GM19099 (cell line): Measurements from ENCODE around the gene GREM2.

Experiments
- POLR2A ChIP-seq: IDR thresholded peaks from 3 replicates; pipeline ENCODE4 v1.6.1; 2011; ENCODE audit warnings: low read depth; ENCODE audit not compliant: insufficient read length; ENCODE audit errors: extremely low read depth

GREM2 gene

GRCh38 chr1:240500647-240501046 lies 111.3 kb downstream of the GREM2 start:
- no peak for TF ChIP-seq POLR2A

DNA sequence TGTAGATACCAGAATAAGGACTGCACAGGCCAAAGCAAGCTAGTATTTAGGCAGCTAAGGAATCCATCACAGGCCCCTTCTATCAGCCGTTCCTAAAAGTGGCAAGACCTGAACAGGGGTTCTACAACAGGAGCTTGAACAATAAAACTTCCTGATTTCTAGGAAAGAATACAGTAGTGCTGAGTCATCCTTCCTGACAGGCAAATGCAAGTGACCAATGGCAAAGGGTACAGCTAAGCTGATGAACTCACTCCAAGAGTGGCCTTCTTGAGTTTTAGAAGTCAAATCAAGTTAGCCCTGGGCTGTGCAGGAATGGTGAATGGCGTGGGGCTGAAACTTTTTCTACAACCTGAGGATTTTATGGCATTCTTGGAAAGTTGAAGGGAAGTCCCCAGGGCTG lies 112.9 kb downstream of the GREM2 start:
- TF ChIP-seq POLR2A, result no peak

- TF ChIP-seq POLR2A, result no peak
Measured at GRCh38 chr1:240498335-240498734, 113.6 kb downstream of the GREM2 start.

DNA sequence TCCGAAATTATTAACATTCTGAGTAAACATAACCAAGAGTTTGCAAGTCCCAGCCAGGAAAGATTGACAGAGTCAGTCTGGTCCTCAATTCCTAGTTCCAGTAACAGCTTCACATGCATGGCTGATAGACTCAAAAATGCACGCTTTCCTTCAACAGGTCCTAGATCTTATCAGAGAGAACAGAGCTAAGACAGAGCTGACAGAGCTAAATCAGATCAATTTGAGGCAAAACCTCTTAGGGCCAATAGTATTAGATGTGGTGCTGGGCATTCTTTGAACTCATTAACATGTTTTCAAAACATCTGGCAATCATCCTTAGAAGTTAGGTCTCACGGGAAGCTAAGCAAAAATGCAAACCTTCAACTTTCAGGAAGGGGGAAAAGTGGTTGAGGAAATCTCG lies 114.0 kb downstream of the GREM2 start:
- TF ChIP-seq POLR2A, result no peak

DNA sequence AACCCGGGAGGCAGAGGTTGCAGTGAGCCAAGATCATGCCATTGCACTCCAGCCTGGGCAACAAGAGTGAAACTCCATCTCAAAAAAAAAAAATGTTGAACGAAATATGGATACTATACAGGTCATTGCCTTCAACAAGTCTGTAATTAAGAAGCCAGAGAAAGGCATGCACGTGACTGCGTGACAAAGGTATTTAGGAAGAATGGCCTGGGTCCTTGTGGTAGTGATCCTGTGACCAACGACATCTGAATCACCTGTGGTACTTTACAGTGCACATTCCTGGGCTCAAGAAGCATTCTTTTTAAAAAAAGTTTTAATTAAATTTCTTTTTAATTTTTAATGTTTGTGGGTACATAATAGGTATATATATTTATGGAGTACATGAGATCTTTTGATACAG lies 115.0 kb downstream of the GREM2 start:
- no peak for TF ChIP-seq POLR2A

DNA sequence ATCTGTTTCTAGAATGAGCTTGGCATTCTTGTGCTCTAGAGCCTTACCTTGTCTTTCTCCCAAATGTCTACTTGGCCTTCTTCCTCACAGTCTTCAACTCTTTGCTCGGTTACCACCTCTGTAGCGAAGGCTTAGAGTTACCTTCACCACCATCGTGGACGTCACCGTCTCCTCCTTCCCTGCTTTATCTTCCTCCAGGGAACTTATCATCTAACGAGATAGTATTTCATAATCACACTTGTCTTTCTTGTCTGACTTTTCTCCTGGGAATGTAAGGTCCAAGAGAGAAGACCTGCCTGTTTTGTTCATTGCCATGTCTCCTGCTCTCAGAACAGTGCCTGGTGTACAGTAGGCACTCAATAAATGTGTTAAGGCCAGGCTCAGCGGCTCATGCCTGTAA lies 115.6 kb downstream of the GREM2 start:
- no peak for TF ChIP-seq POLR2A

- TF ChIP-seq POLR2A, result no peak
Measured at GRCh38 chr1:240495601-240496000, 116.4 kb downstream of the GREM2 start.

GRCh38 chr1:240492832-240493440 lies 119.0 kb downstream of the GREM2 start:
- no peak for TF ChIP-seq POLR2A

GRCh38 chr1:240491796-240492195 lies 120.2 kb downstream of the GREM2 start:
- TF ChIP-seq POLR2A, result no peak

DNA sequence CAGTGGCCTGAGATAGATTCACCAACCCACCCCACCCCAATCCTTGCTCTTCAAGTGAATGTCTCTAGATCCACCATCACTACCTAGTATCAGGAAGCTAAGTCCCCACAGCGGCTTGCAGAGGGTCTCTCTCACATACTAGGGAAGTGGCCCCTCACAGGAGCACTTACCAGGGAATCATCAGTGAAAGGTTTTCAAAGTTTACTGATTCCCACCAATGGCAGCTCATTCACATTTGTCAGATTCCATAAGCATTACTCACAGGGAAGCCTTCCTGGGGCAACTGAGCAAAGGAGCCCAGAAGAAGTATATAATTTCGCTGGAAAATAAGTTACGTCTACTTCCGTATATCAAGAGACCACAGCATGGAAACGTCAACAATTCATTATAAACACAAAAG lies 120.8 kb downstream of the GREM2 start:
- TF ChIP-seq POLR2A, result no peak

DNA sequence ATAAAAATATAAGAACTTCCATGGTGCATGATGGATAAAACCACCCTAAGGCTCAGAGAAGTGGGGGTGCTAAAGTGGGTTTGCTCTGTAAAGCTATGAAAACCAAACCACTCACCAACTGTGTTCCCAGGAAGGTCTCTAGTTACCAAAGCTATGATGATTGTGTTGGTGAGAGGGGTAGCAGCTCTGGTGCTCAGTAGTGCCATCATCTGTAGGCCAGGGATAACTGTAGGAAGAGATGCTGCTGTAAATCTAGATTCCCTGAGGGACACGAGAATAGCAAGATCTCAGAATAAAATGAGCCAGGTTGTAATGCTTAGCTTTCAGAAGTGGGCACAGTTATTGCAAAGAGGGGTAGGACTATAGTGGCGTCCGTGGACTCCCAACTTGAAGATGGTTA lies 124.5 kb downstream of the GREM2 start:
- TF ChIP-seq POLR2A, result no peak

DNA sequence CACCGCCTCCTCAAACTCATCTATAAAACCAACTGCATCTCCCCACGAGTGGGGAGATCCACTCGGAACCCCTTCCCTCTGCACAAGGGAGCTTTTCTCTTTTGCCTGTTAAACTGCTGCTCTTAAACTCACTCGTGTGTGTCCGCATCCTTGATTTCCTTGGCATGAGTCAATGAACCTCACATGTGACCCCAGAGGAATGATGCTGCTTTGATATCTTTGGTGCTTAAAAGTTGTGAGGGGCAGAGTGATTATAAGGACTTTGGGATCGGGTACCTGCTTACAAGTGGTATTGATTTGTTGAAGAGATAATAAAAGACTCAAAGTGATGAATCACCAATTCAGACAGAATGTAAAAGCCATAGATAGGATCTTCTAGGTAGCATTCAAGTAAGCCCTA lies 125.3 kb downstream of the GREM2 start:
- no peak for TF ChIP-seq POLR2A

GRCh38 chr1:240484804-240485443 lies 127.0 kb downstream of the GREM2 start:
- no peak for TF ChIP-seq POLR2A

DNA sequence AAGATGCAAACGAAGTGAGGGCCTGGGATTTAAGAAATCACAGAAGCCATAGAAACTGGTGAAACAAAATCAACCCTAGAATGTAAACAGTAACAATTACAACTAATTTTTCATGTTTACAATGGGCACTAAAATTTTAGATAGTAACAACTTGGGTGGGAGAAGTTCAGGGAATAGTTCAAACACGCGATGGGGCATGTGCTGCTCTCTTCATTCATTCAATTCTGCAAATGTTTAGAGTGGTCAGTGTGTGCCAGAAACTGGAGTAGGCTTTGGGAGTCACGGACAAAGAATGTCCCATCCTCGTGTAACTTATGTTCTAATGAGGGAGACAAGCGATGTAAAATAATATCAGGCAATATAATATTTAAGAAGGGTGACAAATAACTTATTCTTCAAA lies 133.4 kb downstream of the GREM2 start:
- no peak for TF ChIP-seq POLR2A

GRCh38 chr1:240475832-240476231 lies 136.1 kb downstream of the GREM2 start:
- no peak for TF ChIP-seq POLR2A

DNA sequence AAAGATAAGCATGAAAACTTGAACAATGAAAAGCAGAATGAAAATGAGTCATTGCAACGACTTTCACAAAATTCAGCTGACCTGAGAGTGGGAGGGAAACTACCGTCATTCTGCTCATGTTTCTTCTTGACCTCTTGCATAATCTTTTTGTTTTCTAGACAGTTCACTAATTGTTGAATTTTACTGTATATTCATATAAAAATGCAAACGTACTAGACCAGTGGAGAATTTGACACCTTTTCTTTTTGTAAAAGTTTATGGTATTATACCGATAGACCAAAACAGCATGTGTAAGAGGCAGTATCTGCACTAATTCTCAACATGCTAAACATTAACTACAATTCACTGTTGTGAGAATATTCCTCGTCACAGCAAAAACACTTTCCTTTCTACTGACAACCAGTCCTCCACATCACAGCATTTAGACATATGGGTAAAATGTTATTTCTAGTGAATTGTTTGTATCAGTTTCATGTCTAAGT lies 137.8 kb downstream of the GREM2 start:
- TF ChIP-seq POLR2A, result no peak

- TF ChIP-seq POLR2A, result no peak
Measured at GRCh38 chr1:240468656-240469055, 143.3 kb downstream of the GREM2 start.
